PC-9 (cell line): ENCODE data around the gene AGXT. TPM values are rescaled to one million over a fixed set of nuclear protein-coding genes. Genes with fewer than 3 reads are reported as not detected.

Source experiments
- BruUV-seq: library from RNA; stranded (reverse); fragments of 400-500 nt; replicated peaks from 2 replicates; lab custom pipeline; 2021; lab: Mats Ljungman, UMichigan
- CTCF ChIA-PET: fragments of 300-600 bp; sonication (Branson Sonifier 250); formaldehyde crosslinking; loops from one replicate; lab custom pipeline; 2022; ENCODE audit warnings: antibody characterized with exemption; lab: Charles Lee
- POLR2A ChIA-PET: fragments of 300-600 bp; sonication (Branson Sonifier 250); formaldehyde crosslinking; loops from one replicate; lab custom pipeline; 2022; ENCODE audit warnings: antibody characterized with exemption; ENCODE audit not compliant: unreplicated experiment; lab: Charles Lee
- DNase-seq, 2 experiments: peaks; one replicate each; pipeline versions ENCODE4 v3.0.0 to v3.0.0-alpha.2; 2015 to 2022; ENCODE audit warnings: mixed read lengths in 1 of 2
- H2AFZ ChIP-seq: fragments of 200-600 bp; sonication (generic); 2 replicates; pipeline ENCODE4 v1.8.1; 2017; ENCODE audit warnings: antibody characterized with exemption
- H3F3A ChIP-seq: fragments of 200-600 bp; sonication (generic); 2 replicates; pipeline ENCODE4 v1.8.1; 2017; ENCODE audit warnings: antibody characterized with exemption, mild to moderate bottlenecking, low read depth; ENCODE audit not compliant: insufficient read depth
- H3K27ac ChIP-seq: fragments of 200-600 bp; sonication (generic); 2 replicates; pipeline ENCODE4 v1.6.1; 2016; ENCODE audit warnings: mixed run types
- H3K27me3 ChIP-seq: fragments of 200-600 bp; sonication (generic); 2 replicates; pipeline ENCODE4 v1.6.1; 2016; ENCODE audit warnings: low read depth, mixed run types; ENCODE audit not compliant: insufficient read depth
- H3K36me3 ChIP-seq: fragments of 200-600 bp; sonication (generic); 2 replicates; pipeline ENCODE4 v1.6.1; 2016; ENCODE audit warnings: low read depth, mixed run types
- H3K4me1 ChIP-seq: fragments of 200-600 bp; sonication (generic); replicated peaks from 2 replicates; pipeline ENCODE4 v1.6.1; 2016; ENCODE audit warnings: mixed run types; ENCODE audit not compliant: insufficient read depth
- H3K4me2 ChIP-seq: fragments of 200-600 bp; sonication (generic); 2 replicates; pipeline ENCODE4 v1.6.1; 2017; ENCODE audit warnings: mixed run types
- H3K4me3 ChIP-seq: fragments of 200-600 bp; sonication (generic); 2 replicates; pipeline ENCODE4 v1.6.1; 2016; ENCODE audit warnings: mixed run types
- H3K79me2 ChIP-seq: fragments of 200-600 bp; sonication (generic); 2 replicates; pipeline ENCODE4 v1.6.1; 2017; ENCODE audit warnings: low read depth, mixed run types
- H3K9me2 ChIP-seq: fragments of 200-600 bp; sonication (generic); 2 replicates; pipeline ENCODE4 v1.8.1; 2017; ENCODE audit warnings: mild to moderate bottlenecking; ENCODE audit not compliant: insufficient read depth
- H3K9me3 ChIP-seq: fragments of 200-600 bp; sonication (generic); 2 replicates; pipeline ENCODE4 v1.8.1; 2016; ENCODE audit warnings: low read depth; ENCODE audit not compliant: insufficient read depth
- H4K20me1 ChIP-seq: fragments of 200-600 bp; sonication (generic); 2 replicates; pipeline ENCODE4 v1.8.1; 2017; ENCODE audit not compliant: insufficient read depth
- CTCF ChIP-seq: fragments of 200-600 bp; sonication (generic); conservative IDR thresholded peaks from 2 replicates; pipeline ENCODE4 v1.6.1; 2017; ENCODE audit warnings: mixed run types, antibody characterized with exemption, mild to moderate bottlenecking, moderate library complexity
- EZH2 ChIP-seq: fragments of 200-600 bp; sonication (generic); IDR thresholded peaks from 2 replicates; pipeline ENCODE4 v1.8.0; 2017; ENCODE audit warnings: antibody characterized with exemption, low read depth
- intact Hi-C: fragments of 100-400 bp; cut with micrococcal nuclease; formaldehyde crosslinking; loops from one replicate; pipeline ENCODE4 v1.10.0; 2022; ENCODE audit not compliant: unreplicated experiment
- total RNA-seq: library from RNA; stranded (reverse); gene quantifications from 2 replicates; pipeline ENCODE4 v1.2.3, GENCODE V29; 2021

The AGXT gene
- total RNA-seq, 1 experiment from 2014 or later, result not detected

DNA sequence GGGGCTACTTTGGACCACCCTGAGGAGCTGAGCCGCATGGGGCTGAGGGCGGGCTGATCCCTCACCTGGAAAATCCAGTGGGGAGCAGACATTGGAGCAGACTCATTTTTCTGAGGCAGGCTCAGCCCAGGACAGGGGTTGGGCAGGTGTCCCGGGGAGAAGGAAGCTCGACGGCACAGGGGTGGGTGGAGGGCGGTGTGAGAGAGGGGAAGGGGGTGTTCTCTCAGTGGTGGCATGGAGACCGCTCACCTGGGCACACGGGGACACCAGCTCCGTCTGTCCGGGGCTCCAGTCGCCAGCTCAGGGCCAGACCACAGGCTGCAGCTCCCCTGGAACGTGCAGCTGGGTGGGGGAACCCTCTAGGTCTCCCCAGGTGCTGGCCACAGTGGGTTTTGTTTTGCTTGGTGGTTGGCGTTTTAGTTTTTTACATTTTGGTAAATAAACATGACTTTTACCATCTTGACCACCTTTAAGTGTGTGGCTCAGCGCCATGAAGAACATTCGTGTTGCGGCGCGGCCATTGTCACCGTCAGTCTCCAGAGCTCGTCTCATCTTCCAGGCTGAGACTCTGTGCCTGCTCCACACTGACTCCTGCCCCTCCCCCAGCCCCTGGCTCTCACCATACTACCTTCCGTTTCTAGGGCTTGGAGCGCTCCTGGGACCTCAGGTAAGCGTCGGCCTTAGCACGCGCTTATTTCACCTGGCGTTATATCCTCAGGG is 31.7 kb downstream of the AGXT start:
- Histone ChIP-seq H4K20me1 (no peaks in the 10 kb centered on the region), H3K9me2 (no peaks in the 10 kb centered on the region), H2AFZ (no peak overlapping the region), H3K4me1 (peaks cover 51% of the 10 kb centered on the region), H3K4me3 (no peak overlapping the region), H3F3A (peaks cover 25% of the 10 kb centered on the region), H3K9me3 (no peaks in the 10 kb centered on the region), H3K36me3 (no peaks in the 10 kb centered on the region), H3K4me2 (no peak overlapping the region), H3K27ac (no peak overlapping the region), H3K79me2 (peaks cover 5% of the 10 kb centered on the region), H3K27me3 (no peaks in the 10 kb centered on the region)
- POLR2A ChIA-PET, result interaction anchor here (0.8 kb wide), 1 partner anchor 334 kb away, joined by 15 read pairs; no protein-coding TSS in a partner anchor
- no TSS peak for BruUV-seq
- CTCF ChIA-PET, result interaction anchor here (0.5 kb wide), 1 partner anchor 319 kb away, joined by 5 read pairs; no protein-coding TSS in a partner anchor
- intact Hi-C loops, result no loop called here
- TF ChIP-seq CTCF (no peak), EZH2 (no peak)
- no peak for DNase-seq

- no peaks in the 10 kb centered on the region for H3K9me3 ChIP-seq
- H3K79me2 ChIP-seq, result no peaks in the 10 kb centered on the region
- no peaks in the 10 kb centered on the region for H3K36me3 ChIP-seq
- H3K9me2 ChIP-seq, result no peaks in the 10 kb centered on the region
- no peak overlapping the region for H2AFZ ChIP-seq
- POLR2A ChIA-PET, result interaction anchor here (0.6 to 1.1 kb wide), 2 partner anchors 158 to 413 kb away, joined by 3 to 9 read pairs; no protein-coding TSS in a partner anchor
- H3K4me3 ChIP-seq, result no peak overlapping the region
- CTCF ChIA-PET, result no interaction called here
- H4K20me1 ChIP-seq, result no peaks in the 10 kb centered on the region
- no peak overlapping the region for H3K27ac ChIP-seq
- no TSS peak for BruUV-seq
- H3K27me3 ChIP-seq, result no peaks in the 10 kb centered on the region
- H3K4me1 ChIP-seq, result peaks cover 35% of the 10 kb centered on the region
- H3K4me2 ChIP-seq, result no peak overlapping the region
- TF ChIP-seq CTCF, result no peak
- TF ChIP-seq EZH2, result no peak
- no peak for DNase-seq
- peaks cover 23% of the 10 kb centered on the region for H3F3A ChIP-seq
- intact Hi-C loops, result no loop called here
Observed at GRCh38 chr2:240901986-240902614, 33.5 kb downstream of the AGXT start.

- Histone ChIP-seq H3K4me3 (no peak overlapping the region), H3K27ac (no peak overlapping the region), H3K27me3 (no peaks in the 10 kb centered on the region), H3F3A (peaks cover 17% of the 10 kb centered on the region), H4K20me1 (no peaks in the 10 kb centered on the region), H3K4me1 (peaks cover 30% of the 10 kb centered on the region), H3K9me3 (no peaks in the 10 kb centered on the region), H3K79me2 (no peaks in the 10 kb centered on the region), H3K4me2 (no peak overlapping the region), H3K9me2 (no peaks in the 10 kb centered on the region), H2AFZ (no peak overlapping the region), H3K36me3 (no peaks in the 10 kb centered on the region)
- intact Hi-C loops, result no loop called here
- peak in 1 of 2 experiments; percentile 71 for DNase-seq
- POLR2A ChIA-PET, result interaction anchor here (0.6 to 1.1 kb wide), 3 partner anchors 143 to 412 kb away, joined by 3 to 9 read pairs (median 6); no protein-coding TSS in a partner anchor
- CTCF ChIA-PET, result no interaction called here
- TF ChIP-seq CTCF, result no peak
- no peak for TF ChIP-seq EZH2
- BruUV-seq, result no TSS peak
Observed at GRCh38 chr2:240902615-240903041, 34.0 kb downstream of the AGXT start.
